Muscle of back (tissue), 11 donors: ENCODE results near the gene SOX13. TPM values are rescaled to one million over a fixed set of nuclear protein-coding genes. Genes with fewer than 3 reads are reported as not detected.
"Not testable (repeated sequence)": the region's sequence is repeated elsewhere in the genome, so short reads cannot be mapped to it uniquely, and the experiment has no call there.

Experiments used
- DNase-seq, 3 donors: peaks; one replicate each; pipeline versions ENCODE4 v3.0.0 to v3.0.0-alpha.2; 2013
- polyA plus RNA-seq, 10 donors: library from polyadenylated mRNA; unstranded; fragments of 120-200 nt; gene quantifications; one replicate each; pipeline ENCODE4 v1.2.1, GENCODE V29; 2013; ENCODE audit not compliant: insufficient read length in 10 of 10

The SOX13 gene
- polyA plus RNA-seq, 10 donors: 14.7 to 23.0 (median 18.1) TPM

DNA sequence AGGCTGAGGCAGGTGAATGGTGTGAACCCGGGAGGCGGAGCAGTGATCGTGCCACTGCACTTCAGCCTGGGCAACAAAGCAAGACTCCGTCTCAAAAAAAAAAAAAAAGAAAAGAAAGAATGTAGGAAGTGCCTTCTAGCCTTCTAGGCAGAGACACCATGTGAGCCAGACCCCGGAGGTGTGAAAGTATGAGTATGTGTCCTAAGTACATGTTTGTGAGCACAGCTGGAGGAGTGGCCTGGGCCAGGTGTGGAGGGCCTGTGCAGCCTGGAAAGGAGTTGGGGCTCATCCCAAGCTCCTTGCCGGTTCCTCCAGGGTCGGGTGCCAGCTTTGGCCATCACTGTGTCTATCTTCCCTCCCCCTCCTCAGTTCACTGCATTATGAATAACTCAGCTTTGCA, 13.0 kb downstream of the SOX13 start:
- no peak for DNase-seq

DNA sequence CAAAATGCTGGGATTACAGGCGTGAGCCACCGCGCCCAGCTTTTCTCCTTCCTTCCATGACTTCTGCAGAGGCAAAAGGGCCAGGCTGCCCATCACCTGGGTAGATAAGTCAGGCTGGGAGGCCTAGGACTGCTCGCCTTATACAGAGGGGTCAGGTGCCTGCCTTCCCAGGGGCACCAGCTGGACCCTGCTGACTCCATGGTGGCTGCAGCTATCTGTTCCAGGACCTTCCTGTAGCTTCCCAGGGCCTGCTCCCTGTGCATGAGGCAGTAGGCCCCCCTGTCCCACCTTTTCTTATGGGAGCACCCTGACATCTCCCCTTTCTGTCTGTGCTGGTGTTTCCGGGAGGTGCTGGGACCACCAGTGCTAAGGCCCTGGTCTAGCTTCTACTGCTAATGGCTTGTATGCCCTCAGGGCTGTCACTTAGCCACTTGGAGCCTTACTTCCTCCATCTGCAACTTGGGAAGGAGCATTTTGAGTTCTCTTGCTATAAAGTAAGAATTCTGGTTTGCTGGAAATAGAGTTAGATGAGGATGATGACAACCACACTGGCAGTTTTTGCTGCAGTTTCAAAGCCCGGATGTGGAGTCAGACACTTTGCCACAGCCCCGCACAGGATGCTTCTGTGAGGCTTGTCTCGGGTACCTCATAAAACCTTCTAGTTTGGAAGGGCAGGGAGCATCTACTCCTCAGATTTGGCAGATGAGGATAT, 14.4 kb downstream of the SOX13 start:
- no peak for DNase-seq

DNA sequence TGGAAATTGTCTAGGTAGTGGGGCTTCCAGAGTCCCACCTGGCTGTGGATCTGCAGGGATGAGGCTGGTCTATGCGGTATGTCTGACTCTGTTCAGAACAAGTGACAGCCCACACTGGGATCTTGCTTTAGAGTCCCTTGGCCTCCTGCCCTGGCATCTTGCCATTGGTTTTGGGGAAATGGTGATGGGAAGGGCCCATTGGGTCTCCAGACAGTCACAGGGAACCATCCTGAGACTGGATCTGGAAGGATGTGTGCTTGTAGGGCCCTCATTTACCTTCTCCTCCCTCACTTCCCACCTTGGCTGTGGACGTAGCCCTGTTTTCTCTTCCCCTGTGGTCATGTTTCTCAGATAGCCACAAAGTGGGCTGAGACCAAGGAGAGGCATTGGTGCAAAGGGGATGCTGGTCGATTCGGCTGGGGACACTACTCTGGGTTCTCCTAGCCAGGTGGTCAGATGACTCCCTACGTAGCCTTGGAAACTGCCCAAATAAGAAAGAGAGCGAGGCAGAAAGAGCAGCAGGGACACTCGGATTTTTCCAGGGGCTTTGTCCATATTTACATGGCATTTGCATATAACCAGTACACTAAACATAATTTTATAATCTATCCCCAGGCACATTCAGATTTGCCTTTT, 15.1 kb downstream of the SOX13 start:
- peak in 1 of 3 donors; percentile 28 for DNase-seq

DNA sequence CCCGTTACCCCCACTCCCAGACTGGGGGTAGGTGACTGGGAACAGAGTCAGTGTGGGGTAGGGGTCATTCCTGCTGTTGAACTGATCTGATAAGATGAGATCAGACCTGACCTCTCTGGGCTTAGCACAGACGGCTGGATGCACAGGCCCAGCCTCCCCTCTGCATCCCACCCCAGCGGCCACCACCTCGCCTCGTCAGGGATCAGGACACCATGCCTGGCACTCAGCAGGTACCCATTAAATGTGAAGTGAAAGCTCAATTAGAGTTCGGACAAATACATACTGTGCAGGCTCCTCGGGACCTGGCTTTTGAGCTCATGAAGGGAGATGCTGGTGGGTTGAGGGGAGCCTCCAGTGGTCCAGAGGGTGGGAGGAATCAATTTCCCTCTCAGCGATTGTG, 15.7 kb downstream of the SOX13 start:
- no peak for DNase-seq

DNA sequence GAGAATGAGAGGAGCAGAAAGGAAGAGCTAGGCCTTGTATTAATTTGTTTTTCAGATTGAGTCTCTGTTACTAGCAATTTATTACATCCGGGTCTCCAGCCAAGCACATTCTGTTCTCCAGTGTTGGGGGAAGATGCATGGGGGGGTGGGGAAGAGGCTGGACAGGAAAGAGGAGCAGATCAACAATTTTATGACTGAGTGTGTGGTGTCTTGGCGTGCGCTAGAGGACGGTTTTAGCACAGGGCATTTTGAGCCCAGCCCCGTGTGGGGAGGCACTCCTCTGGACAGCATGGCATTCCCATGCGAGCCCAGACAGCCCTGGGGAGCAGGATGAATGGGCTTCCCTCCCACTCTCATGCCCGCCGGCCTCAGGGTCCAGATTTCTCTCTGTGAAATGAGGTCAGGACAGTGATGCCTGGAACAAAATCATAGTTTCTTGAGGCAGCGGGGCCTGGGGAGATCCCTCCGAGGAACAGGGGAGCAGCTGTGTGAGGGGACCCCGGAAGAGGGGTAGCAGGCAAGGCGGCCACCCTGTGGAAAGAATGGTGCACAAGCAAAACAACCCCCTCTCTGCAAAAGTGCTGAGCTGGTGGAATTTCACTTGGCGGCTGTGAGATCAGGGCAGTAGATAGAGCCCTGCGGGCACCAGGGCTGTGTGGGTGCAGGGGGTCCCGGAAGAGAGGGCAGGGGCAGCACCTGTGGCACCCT, 16.3 kb downstream of the SOX13 start:
- DNase-seq: peak in 2 of 3 donors; percentile 33 to 76

DNA sequence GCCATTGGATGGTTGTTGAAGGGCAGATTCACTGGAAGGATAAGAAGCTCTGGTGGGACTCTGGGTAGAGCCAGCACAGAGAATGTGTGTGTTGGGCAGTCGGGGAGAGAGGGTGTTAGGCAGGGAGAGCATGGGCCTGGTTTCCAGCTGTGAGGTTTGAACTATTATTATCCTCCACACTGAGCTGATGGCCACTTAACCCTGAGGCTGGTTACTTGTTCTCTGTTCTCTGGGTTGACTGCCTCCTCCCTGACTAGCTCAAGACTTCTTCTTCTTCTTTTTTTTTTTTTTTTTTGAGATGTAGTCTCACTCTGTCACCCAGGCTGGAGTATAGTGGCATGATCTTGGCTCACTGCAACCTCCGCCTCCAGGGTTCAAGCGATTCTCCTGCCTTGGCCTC, 17.2 kb downstream of the SOX13 start:
- DNase-seq: not testable (repeated sequence)

DNA sequence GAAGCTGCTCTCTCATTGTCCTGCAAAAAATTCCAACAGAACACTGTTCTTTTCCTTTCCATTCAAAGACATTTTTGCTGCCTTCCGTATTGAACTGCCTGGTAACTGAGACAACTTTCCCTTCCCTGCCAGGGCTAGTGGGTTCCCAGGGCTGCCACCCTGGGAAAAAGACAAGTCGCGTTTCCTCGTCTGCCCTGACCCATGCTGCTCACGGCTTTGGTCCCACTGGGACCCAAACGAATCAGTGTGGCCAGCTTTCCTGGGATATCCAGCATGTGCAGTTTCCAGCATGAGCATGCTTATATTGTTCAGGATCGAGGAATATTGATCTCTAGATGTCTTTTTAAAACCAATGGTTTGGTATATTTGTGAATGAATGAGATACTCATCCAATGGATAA, 18.2 kb downstream of the SOX13 start:
- no peak for DNase-seq

DNA sequence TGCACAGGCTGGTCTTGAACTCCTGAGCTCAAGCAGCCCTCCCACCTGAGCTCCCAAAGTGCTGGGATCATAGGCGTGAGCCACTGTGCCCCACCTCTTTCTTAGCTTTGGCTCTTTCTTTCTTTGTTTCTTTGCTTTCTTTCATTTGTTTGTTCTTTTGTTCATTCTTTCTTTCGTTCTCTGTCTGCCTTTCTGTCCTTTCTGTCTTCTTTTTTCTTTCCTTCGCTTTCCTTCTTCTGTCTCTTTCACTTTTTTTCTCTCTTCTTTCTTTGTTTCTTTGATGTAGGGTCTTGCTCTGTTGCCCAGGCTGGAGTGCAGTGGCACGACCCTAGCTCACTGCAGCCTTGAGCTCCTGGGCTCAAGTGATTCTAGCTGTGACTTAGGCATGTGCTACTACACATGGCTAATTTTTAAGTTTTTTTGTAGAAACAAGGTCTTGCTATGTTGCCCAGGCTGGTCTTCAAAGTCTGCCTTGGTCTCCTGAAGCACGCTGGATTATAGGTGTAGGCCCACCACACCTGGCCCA, 18.9 kb downstream of the SOX13 start:
- DNase-seq: no peak

DNA sequence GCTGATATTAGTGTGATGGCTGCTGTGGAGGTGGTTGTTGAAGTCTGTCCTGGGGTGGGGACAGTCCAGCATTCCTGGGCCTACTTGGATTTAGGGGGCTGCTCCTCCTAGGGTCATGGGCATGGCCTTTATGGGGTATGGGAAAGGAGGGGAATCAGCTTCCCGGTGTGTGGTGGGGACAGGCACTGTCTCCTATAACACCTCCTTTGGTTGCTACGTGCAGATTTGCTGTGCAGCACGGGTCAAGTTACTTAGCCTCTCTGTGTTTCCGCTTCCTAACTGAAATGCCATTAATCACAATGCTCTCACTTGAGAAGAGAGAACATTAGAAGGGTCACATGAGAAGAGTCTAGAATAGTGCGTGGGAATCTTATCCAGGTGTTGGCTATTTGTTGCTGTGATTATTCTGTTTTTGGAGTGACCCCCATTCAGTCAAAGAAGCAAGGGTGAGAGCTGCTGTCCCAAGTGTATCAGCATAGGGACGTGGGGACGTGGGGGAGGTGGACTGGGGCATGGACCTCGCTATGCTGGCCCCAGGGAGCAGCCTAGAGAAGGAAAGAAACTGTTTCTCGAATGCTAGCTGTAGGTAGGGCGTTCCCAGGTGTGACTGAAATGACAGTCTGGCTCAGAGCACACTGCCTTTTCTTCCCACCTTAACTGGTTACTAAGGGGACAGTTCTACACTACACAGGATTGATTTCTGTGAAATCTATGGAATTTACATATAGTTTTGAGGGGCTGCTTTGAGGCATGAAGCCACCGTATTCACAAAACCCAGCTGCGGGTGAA, 19.9 kb downstream of the SOX13 start:
- no peak for DNase-seq

DNA sequence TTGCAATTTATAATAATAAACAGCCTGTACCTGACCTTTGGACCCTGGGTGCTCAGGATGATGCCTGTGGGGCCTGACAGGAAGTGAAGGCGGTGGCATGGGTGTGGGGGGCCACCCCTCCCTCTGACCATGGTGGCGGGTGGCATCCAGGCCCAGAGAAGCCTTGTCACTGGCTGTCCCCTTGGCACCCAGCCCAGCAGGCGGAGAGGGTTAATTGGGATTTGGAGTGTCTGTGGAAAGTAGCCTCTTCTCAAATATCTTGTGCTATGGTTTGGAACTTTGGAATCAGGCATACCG, 20.5 kb downstream of the SOX13 start:
- DNase-seq: no peak

DNA sequence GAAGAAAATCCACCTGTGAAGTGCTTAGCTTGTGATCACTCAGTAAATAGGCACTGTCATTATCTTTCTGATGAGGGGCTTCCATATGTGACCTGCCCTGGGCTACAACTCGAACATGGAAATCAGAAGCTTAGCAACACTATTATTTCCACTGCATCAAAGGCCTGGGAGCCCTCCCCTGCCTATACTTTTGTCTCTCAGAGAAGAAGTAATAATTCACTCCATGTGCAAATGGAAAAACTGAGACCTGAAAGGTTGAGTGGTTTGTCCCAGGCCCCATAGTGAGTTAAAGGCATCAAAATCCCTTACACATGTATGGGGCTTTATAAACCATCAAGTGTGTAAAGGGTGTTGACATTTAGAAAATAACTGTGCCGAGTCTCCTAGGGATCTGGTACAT, 20.9 kb downstream of the SOX13 start:
- no peak for DNase-seq

DNA sequence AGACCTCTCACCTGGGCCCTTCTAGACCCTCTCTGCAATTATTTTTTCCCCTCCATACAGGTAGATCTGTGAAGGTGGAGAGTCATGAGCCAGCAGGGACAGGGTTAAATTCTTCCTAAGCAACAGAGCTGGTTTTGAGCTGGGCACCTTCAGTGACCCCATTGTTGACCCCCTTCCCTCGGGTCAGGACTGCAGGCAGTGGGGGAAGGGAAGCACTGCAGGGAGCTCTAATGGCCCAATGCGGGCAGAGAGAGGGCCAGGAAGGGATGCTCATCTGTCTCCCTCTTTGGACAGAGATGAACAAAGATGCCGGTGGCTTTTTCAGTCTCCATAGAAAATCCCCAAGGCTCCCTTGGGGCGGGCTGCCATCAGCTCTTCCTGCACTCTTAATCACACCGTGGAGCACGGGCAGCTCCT, 21.4 kb downstream of the SOX13 start:
- DNase-seq: no peak

DNA sequence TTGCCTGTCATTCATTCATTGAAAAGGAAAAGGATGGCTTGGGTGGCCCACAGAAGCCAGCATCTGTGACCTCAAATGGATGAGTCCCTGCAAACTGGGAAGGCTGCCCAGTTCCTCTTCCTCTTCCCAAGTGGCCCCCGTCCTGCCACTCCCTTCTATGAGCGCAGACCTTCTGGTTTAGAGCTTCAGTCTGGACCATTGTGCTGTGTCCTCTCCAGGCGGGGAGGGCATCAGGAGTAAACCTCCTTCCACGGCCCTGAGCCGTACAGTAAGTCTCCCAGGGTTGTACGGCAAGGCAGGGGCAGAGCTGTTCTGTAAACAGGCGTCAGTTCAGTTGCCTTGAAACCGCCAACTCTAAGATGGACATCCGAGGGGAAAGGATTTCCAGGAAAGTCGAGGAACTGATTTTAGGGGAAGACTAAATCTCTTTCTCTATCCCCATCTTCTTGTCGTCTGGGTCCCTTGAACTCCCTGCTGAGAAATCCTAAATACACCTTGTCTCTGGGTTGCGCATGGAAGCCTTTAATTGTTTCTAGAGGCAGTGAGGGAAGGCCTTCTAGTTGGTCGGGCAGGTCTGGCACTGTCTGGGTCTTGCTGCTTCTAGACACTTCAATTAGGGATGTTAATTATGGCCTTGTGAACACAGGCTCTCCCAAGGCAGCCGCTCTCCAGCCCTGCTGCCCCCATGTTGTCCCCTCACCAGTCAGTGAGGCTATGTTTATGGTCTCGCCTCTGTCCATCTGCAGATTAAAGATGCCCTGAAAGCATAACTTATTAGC, 22.1 kb downstream of the SOX13 start:
- no peak for DNase-seq

DNA sequence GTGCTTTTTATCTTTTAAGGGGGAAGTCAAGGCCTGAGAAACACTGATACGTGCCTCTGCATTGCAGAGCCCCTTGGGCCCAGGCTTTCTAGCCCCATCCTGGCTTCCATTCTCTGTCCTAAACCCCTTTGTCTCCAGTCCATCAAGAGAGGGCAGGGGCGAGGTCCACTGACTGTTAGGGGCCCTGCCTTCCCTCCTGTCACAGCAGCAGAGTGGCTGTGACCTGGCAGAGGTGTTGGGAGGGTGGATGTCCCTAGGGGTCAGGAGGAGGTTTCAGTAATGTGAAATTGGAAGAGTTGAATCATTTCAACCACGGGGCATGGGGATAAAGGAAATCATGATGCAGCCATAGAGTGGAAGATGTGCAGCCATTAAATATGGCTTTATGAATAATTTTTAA, 24.0 kb downstream of the SOX13 start:
- no peak for DNase-seq

DNA sequence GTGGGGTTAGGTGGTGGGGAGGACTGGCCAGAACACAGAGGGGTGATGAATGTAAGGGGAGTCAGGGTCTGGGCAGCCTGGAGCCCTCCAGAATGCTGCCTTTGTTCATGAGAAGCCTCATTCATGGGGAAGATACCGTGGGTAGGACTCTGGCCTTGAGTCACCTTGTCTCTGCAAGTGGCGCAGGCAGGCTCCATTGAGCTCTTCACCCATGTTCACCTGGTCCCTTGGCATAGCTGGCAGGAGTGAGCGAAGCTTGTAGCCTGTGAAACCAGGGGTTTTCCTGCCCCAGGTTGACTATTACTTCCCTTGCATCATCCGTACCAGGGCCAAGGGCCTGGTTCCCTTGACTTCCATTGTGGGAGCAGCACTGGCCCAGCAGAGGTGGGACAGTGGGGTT, 25.8 kb downstream of the SOX13 start:
- DNase-seq: no peak

DNA sequence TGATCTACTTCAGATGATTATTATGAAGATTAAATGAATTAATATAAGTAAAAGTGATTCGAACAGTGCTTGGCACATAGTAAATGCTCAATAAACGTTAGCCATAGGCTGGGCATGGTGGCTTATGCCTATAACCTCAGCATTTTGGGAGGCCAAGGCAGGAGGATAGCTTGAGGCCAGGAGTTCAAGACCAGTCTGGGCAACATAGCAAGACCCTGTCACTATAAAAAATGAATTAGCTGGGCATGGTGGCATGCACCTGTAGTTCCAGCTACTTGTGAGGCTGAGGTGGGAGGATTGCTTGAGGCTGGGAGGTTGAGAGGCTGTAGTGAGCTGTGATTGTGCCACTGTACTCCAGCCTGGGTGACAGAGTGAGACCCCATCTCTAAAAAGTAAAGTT, 26.8 kb downstream of the SOX13 start:
- DNase-seq: not testable (repeated sequence)

DNA sequence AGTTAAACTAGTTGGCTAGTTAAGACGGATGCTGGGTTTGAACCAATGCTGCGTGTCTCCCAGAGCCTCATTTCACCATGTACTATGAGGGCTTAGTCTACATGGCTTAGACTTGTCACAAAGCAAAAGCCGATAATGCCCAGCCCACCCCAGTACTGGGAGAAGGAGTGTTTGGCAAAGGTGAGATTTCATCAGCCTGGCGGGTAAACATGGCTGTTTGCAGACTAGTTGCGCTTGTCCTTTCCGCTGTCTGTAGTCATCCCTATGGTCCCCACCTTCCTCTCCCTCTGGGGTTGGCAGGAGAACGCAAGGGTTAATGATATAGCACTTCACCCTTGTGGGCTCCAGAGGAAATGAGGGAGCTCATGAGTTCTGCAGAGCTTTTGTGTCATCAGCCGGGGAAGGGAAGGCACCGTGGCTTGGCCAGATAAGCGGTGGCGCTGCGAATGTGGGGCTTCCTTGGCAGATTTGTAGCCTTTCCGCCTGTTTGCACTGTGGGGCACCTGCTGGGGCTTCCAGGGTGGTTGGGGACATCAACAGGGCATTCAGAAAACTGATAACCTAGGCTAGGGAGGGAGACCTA, 29.2 kb downstream of the SOX13 start:
- DNase-seq: no peak

DNA sequence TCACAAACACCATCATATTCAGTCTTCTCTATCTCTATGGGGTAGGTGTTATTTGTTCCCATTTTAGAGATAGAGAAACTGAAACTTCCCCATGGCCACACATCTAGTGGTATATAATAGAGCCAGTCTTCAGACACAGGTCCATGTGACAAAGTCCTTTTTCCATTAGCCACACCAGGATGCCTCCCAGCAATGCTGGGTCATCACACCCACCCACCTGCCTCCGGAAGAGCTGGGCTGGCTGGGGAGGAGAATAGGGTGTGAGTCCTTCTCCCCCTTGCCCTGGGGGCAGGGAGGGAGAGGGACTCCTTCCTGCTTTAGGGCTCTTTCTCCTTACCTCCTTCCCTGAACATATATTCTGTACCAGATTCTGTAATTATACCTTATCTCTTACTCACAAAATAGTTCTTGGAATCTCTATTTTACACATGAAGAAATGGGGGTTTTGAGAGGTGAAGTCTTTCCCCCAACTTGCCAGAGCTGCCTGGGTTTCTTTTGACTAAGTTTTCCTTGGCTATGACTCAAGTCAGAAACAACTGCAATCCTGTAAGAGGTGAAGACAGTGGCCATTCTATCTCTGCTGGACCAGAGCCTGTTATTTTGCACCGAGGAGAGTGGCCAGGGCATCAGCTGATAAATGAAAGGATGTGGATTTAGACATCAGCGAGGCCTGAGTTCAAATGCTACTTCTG, 30.0 kb downstream of the SOX13 start:
- no peak for DNase-seq

DNA sequence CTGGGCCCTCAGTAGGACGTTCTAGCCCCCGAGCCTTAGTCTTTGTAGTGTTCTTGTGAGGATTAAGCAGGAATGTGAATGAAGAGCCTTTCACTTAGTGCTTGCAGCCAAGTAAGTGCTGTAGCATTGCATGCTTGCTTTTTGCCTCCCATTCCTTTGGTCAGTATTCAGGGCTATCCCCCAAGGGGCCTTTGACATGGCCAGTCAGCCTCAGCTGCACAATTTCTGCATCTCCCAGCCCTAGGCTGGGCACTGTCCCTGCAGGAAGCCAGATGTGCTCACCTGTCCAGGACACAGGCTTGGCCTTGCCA, 30.5 kb downstream of the SOX13 start:
- no peak for DNase-seq

DNA sequence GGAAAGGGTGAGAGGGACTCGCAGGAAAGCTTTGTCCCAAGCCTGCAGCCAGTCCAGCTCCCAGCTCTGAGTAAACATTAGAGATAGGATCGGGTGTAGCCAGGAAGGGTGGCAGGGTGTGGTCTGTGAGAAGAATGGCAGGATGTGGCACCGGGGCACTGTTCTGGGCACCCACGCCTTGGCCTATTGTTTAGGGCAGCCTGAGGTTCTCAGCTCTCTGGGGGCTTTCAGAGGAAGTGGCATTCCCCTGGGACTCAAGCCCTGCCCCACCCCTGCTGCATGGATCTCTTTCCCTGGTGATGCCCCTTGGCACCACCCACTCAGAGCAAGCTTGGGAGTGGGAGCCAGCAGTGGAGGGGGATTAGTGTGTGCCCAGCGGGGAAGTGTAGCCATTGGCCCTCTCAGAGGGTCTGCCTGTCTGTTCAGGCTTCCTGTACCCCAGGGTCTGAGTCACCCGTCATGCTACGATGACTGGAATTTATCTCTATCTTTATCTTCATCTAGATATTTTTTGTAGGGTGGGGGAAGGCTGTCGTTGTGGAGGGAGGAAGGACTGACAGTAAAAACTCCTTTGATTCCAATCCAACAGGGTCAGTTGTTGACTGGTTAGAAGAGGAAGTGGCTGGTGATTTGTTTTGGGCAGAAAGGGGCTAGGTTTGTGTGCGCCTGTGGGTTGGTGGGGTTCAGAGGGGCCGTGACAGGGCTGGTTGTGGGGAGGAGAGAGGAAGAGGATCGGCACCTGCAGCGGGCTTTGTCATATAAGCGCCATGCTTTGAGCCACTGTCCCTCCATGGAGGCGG, 31.6 kb downstream of the SOX13 start:
- no peak for DNase-seq
